ENCODE results near the gene RB1. TPM values are rescaled to one million over a fixed set of nuclear protein-coding genes. Genes with fewer than 3 reads are reported as not detected.

RB1 gene
- total RNA-seq, 2 donors from 2014 or later, result 18.7 to 20.1 TPM

- no peaks in the 10 kb centered on the region for H3K4me1 ChIP-seq (ENCODE audit: control insufficient read depth, insufficient read depth, low read length)
- no peaks in the 10 kb centered on the region for H3K36me3 ChIP-seq (ENCODE audit: control insufficient read depth, insufficient read depth, low read length)
- Mint-ChIP-seq H3K27me3 (ENCODE audit: insufficient read depth) (no peaks in the 10 kb centered on the region), H3K27ac (no peak overlapping the region), H3K4me1 (no peaks in the 10 kb centered on the region), H3K36me3 (ENCODE audit: low read depth) (no peaks in the 10 kb centered on the region), H3K4me3 (no peak overlapping the region), H3K9me3 (no peaks in the 10 kb centered on the region)
- H3K4me3 ChIP-seq (ENCODE audit: low read length), result no peak overlapping the region
- no peaks in the 10 kb centered on the region for H3K9me3 ChIP-seq (ENCODE audit: control insufficient read depth, low read length)
- H3K9ac ChIP-seq (ENCODE audit: extremely low read depth, low read length, poor library complexity, severe bottlenecking), result no peak overlapping the region
- no peaks in the 10 kb centered on the region for H3K27me3 ChIP-seq (ENCODE audit: control insufficient read depth, insufficient read depth, low read length, poor library complexity, severe bottlenecking)
- no peak for DNase-seq
- WGBS, 2 experiments (ENCODE audit: insufficient coverage in 1 of 2, insufficient read length in 1 of 2), result 86% methylated on average over 1 of the region's 1 CpG; no CpG with 5 or more reads in 1 of the 2 experiments
- no peak overlapping the region for H3K27ac ChIP-seq (ENCODE audit: low read depth, low read length)
- no peak for TF ChIP-seq CTCF (conservative IDR thresholded peaks at IDR 0.05)
Observed at GRCh38 chr13:48443442-48444208, 140.1 kb downstream of the RB1 start.

- Mint-ChIP-seq H3K9me3 (peaks cover 12% of the 10 kb centered on the region), H3K4me3 (no peak overlapping the region), H3K4me1 (no peaks in the 10 kb centered on the region), H3K27me3 (ENCODE audit: insufficient read depth) (no peaks in the 10 kb centered on the region), H3K36me3 (ENCODE audit: low read depth) (peaks cover 3% of the 10 kb centered on the region), H3K27ac (no peak overlapping the region)
- H3K9me3 ChIP-seq (ENCODE audit: control insufficient read depth, low read length), result peaks cover 15% of the 10 kb centered on the region
- no peaks in the 10 kb centered on the region for H3K27me3 ChIP-seq (ENCODE audit: control insufficient read depth, insufficient read depth, low read length, poor library complexity, severe bottlenecking)
- no peak for DNase-seq
- no peaks in the 10 kb centered on the region for H3K4me1 ChIP-seq (ENCODE audit: control insufficient read depth, insufficient read depth, low read length)
- H3K36me3 ChIP-seq (ENCODE audit: control insufficient read depth, insufficient read depth, low read length), result no peaks in the 10 kb centered on the region
- WGBS, 2 experiments (ENCODE audit: insufficient coverage in 1 of 2, insufficient read length in 1 of 2), result 100% methylated on average over 1 of the region's 1 CpG; no CpG with 5 or more reads in 1 of the 2 experiments
- H3K4me3 ChIP-seq (ENCODE audit: low read length), result no peak overlapping the region
- no peak overlapping the region for H3K27ac ChIP-seq (ENCODE audit: low read depth, low read length)
- no peak for TF ChIP-seq CTCF (conservative IDR thresholded peaks at IDR 0.05)
- no peak overlapping the region for H3K9ac ChIP-seq (ENCODE audit: extremely low read depth, low read length, poor library complexity, severe bottlenecking)
Observed at GRCh38 chr13:48446464-48446863, 142.9 kb downstream of the RB1 start.

DNA sequence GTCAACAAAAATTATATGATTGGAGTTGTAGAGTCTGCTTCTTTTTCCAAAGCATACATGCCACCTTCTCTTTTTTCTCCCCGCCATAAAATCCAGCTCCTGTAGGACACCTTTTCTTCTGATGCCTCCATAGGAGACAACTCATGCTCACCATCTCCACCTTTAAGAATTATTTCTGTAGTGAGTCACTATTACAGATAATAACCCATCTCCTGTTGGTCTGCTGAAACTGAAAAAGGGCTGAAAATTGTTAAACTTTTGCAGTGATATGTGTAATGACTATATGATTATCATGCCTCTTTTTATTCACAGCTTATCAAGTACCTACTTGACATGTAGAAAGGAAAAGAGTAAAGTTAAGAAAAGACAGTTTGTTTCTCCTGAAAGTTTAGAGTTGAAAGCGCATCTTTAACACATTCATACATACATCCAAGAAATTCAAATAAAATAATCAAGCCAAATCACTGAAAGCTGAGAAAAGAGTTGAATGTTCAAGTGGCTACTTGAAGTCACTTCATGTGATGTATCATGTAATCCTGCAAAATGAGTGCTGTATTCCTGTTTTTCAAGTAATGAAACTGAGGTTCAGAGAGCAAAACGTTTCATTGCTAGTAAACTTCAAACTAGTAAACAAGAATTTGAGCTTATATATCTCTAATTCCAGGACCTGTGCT, 144.9 kb downstream of the RB1 start:
- no peak for DNase-seq
- TF ChIP-seq CTCF (conservative IDR thresholded peaks at IDR 0.05), result no peak
- Mint-ChIP-seq H3K27me3 (ENCODE audit: insufficient read depth) (no peaks in the 10 kb centered on the region), H3K9me3 (peaks cover 15% of the 10 kb centered on the region), H3K36me3 (ENCODE audit: low read depth) (peaks cover 7% of the 10 kb centered on the region), H3K27ac (no peak overlapping the region), H3K4me3 (no peak overlapping the region), H3K4me1 (peaks cover 4% of the 10 kb centered on the region)
- H3K9ac ChIP-seq (ENCODE audit: extremely low read depth, low read length, poor library complexity, severe bottlenecking), result no peak overlapping the region
- H3K36me3 ChIP-seq (ENCODE audit: control insufficient read depth, insufficient read depth, low read length), result no peaks in the 10 kb centered on the region
- no peak overlapping the region for H3K27ac ChIP-seq (ENCODE audit: low read depth, low read length)
- no peak overlapping the region for H3K4me3 ChIP-seq (ENCODE audit: low read length)
- WGBS, 2 experiments (ENCODE audit: insufficient coverage in 1 of 2, insufficient read length in 1 of 2), result 100% methylated on average over 2 of the region's 3 CpGs; no CpG with 5 or more reads in 1 of the 2 experiments
- H3K27me3 ChIP-seq (ENCODE audit: control insufficient read depth, insufficient read depth, low read length, poor library complexity, severe bottlenecking), result no peaks in the 10 kb centered on the region
- H3K9me3 ChIP-seq (ENCODE audit: control insufficient read depth, low read length), result peaks cover 18% of the 10 kb centered on the region
- H3K4me1 ChIP-seq (ENCODE audit: control insufficient read depth, insufficient read depth, low read length), result peaks cover 2% of the 10 kb centered on the region
